GM18517 (cell line): ENCODE measurements around the gene CHRNB2.
A peak's percentile ranks its signal among the peaks of the same experiment; 100 is the strongest.

ENCODE experiments used
- ATAC-seq: cut with Tn5 transposase; IDR thresholded peaks from one replicate; pipeline ENCODE4 v1.9.1; 2021; ENCODE audit warnings: mild to moderate bottlenecking, moderate library complexity; ENCODE audit not compliant: unreplicated experiment

Gene CHRNB2

DNA sequence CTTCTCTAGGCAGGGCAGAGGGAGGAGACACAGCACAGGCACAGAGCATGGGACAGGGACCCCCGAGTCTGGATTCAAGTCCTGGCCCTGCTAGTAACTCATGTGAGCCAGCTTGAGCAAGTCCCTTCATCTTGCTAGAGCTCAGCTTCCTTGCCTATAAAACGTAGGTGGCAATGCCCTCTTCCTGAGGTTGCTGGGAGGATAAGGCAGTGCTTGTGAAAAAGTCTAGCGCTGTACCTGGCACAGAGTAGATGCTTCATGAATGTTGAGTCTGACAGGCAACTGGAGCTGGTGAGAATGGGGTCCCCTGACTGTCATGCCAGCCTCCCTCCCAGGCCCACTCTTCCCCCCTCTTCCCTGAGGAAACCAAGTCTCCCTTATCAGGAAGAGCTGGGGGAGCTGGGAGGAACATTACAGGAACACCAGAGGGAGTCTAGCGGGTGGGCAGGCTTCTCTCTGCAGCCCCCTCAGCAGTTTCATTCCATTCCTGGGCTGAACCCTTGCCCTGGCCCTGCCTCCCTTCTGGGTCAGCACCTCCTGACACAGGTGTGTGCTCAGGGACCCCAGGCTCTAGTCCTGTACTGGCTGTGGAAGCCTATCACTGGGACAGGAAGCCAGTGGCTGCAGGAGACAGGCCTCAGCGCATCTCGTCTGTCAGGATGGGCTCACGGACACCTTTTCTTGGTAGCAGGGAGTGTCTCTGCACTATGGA lies 9.9 kb downstream of the CHRNB2 start:
- no peak for ATAC-seq

DNA sequence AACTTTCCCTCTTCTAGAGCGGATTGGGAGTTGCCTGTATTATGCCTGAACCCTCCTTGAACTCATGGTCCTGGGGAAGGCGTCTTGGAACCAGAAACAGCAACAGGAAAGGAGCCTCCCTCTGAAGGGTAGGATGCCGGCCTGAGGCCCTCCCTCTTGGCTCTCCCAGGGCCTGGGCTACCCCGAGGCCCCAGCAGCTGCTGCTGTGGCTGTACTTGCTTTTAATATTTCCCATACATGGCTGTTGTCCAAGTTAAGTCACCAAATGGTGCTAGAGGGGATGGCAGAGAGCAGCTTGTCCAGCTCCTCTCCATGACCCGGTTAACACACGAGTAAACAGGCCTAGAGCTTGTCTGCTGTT lies 10.5 kb downstream of the CHRNB2 start:
- no peak for ATAC-seq

DNA sequence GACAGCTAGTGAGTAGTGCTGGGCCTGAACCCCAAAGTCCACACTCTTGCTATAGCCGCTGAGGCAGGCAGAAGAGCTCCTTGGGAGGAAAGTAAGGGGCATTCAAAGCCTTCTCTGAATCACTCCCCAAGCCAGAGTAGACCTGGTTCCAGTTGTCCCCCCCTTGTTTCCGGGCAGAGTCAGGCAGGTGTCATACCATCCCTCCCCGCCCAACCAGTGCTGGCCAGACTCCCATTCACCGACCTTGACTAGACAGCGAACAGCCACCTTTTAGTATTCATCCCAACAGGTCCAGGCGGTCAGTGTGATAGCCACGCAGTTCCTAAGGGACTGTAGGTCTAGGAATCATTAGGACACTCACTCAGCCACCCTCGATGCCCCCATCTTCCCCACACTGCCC lies 11.8 kb downstream of the CHRNB2 start:
- no peak for ATAC-seq

DNA sequence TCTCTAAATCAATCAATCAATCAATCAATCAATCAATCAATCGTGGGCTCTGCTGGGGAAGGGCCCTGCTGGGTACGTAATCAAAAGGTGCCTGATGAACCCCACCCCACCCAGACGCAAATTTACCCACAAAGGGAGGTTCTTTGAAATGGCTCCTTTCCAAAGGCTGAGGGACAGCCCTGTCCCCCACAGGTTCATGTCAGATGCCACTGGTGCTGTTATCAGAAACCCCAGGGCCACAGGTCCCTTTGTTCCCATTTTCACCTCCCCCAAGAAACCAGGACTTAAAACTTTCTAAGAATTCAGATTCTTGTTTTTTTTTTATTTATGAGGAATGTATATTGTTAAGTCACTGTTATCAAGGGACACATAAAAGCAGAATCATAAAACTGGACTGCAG lies 14.2 kb downstream of the CHRNB2 start:
- ATAC-seq = no peak

DNA sequence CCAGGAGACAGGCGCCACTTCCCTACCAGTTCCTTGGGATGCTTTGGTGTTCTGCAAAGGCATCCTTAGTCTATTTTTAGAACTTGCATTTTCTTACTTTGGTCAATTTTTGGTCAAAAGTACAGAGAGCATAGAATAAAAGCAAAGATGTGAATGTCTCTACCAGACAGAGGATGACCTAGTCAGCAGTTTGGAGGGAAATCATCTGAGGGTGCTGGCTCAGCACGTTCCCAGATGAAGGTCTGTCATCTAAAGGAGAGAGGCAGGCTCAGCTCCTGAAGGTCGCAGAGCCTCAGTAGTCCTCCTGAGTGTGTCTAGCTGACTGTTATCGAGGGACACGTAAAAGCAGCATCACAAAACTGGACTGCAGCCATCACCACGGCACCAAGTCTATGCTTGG lies 15.3 kb downstream of the CHRNB2 start:
- ATAC-seq = no peak

DNA sequence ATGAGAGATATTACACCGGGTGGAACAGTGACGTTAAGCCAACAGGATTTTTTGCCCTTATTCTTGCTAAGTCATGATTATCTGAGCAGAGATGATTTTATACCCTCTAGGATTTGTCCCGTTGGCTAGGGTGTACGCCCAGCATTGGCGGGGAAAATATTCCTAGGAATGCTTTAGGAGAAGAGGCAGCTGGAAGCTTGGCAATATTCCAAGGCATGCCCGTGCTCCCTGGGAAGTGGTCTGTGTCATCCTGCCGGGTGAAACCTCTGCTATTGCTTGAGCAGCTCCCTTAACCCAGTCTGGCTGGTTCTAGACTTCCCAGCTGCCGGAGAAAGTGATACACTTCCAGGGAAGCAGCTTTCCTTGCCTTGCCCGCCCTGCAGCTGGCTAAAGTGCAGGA lies 16.2 kb downstream of the CHRNB2 start:
- no peak for ATAC-seq

DNA sequence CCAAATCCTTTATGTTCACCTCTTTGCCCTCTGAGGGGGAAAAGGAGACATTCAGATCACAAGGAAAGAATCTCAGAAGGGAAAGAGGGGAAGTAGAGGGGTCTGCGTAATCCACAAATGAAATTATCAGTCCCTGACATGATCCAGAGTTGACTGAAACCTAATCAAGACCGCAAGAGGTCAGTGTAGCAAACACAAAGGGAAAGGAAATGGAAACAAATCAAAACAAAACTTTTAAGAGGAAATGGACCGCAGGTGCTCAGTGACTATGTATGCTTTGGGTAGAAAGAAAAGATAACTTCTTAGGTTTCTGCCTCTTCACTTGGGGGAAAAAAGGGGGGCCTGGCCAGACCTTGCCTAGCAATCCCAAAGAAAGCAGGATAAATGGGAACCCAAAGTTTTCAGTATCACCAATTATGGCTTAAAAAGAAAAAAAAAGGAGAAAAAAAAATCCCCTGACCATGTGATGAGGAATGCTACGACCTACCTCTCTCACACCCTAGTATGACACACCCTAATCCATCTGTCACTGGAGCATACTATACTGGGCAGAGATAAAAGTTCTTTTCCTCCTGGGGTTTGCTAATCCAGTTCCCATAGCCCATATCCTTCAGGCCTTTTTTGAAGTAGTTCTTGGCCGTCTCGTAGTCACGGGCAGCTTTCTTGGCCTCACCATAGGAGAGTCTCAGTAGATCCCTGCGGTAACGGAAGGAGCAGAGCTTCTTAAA lies 16.9 kb downstream of the CHRNB2 start:
- ATAC-seq = no peak

DNA sequence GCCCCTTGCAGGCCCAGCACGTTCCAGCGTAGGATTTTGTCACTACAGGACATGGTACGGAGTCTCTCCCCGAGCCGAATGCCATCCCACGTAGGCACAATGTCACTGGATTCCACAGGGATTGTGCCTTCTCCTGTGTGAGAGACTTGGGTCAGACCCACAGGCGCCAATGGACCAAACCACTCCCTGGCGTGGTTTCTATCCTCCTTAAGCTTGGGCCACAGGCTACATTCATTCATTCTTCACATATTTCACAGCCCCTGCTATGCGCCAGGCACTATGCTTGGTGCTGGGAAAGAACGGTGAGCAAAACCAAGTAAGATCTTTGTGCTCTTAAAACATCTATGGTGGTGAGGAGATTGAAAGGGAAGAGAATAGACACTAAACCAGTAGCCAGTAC lies 18.7 kb downstream of the CHRNB2 start:
- no peak for ATAC-seq

DNA sequence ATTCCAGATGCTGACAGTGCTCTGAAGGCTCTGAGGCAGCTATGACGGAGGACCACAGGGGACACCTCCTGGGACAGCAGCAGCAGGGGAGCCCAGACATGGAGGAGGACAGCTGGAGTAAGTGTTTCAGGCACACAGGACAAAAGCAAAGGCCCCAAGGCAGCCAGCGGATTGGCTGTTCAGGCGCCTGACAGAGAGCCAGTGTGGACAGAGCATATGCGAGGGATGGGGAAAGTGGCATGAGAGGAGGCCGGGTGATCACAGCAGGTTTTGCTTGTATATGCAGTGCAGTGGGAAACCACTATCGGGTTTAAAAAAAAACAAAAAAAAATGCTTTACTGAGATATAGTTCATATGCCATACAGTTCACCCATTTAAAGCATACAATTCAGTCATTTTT lies 19.1 kb downstream of the CHRNB2 start:
- no peak for ATAC-seq

DNA sequence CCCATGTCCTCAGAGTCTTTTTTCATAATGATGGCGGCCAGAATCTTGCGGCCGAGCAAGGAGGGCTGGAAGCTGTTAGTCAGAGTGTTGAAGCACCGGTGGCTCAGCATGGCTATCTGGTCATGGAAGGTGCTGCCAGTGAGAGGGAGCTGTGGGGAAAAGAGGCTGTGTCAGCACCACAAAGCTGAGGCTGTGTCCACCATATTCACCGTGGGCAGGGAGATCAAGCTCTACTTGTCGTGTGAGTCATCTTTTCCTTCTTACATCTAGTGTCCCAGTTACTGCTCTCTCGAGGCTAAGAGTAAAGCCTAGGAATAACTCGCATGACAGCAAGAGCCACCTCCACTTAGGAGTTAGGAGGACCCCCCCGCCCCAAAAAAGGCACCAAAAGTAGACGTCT lies 22.2 kb downstream of the CHRNB2 start:
- ATAC-seq = no peak

DNA sequence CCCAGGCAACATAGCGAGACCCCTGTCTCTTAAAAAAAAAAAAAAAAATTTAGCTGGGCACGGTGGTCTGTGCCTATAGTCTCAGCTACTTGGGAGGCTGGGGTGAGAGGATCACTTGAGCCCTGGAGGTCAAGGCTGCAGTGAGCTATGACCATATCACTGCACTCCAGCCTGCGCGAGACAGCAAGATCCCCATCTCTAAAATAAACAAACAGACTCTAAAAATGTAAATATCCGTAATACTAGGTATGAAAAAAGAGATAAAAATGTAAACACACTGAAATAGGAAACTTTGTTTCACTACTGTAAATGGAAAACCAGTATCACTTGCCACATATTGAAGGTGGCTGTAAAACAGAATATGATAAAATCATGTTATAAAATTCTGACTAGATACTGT lies 23.2 kb downstream of the CHRNB2 start:
- no peak for ATAC-seq

DNA sequence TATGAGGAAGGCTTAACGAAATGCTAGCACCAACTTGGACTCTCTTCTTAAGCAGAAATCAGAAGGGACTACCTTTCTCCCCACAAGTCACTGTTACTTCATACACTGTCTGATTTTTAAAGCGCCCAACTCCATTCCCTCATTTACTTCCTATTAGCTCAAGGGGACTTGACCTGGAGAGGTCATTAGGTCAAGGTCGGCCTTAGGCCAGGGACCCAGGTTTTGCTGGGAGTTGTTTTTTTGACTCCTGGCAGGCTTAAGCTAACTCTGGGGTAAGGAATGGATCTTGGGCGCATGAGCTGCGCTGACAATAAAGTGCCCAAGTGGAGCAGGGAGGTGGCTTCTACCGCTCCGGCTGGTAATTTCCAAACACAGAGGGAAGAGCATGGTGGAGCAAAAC lies 23.6 kb downstream of the CHRNB2 start:
- no peak for ATAC-seq

DNA sequence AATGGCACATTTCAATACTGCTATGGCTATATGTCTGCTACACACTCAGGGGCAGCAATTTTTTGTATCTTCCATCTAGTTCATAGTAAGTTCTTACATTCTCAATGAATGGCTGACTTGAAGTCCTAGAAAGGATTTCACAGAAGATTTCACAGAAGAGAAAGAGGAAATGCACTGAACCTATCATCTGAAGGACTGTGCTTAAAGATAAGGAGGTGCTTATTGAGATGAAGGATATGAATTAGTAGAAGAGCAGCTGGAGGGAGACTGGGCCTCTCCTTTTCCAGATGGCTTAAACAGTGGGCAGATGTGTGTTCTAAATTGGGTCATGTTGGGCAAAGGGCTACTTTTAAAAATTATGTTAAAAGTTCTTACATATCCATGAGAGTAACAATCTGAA lies 25.8 kb downstream of the CHRNB2 start:
- ATAC-seq = no peak

DNA sequence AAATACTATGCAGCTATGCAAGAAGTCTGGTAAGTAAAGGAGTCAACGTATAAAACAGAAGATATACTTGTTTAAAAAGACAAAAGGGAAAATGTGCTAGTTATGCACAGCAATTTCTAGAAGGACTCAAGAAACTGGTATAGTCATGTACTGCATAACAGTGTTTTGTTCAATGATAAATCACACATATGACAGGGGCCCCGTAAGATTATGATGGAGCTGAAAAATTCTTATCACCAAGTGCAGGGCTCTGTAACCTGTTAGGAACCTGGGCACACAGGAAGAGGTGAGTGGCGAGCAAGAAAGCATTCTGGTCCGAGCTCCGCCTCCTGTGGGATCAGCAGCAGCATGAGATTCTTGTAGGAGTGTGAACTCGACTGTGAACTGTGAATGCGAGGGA lies 27.2 kb downstream of the CHRNB2 start:
- ATAC-seq = no peak

DNA sequence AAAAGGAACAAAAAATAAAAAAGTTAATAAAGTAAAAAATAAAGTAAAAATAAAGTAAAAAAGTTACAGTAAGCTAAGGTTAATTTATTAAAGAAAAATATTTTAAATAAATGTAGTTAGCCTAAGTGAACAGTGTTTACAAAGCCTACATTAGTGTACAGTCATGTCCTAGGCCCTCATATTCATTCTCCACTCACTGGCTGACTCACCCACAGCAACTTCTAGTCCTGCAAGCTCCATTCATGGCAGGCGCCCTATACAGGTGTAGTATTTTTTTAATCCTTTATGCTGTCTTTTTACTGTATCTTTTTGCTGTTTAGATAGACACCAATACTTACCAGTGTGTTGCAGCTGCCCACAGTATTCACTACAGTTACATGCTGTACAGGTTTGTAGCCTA lies 28.0 kb downstream of the CHRNB2 start:
- no peak for ATAC-seq

DNA sequence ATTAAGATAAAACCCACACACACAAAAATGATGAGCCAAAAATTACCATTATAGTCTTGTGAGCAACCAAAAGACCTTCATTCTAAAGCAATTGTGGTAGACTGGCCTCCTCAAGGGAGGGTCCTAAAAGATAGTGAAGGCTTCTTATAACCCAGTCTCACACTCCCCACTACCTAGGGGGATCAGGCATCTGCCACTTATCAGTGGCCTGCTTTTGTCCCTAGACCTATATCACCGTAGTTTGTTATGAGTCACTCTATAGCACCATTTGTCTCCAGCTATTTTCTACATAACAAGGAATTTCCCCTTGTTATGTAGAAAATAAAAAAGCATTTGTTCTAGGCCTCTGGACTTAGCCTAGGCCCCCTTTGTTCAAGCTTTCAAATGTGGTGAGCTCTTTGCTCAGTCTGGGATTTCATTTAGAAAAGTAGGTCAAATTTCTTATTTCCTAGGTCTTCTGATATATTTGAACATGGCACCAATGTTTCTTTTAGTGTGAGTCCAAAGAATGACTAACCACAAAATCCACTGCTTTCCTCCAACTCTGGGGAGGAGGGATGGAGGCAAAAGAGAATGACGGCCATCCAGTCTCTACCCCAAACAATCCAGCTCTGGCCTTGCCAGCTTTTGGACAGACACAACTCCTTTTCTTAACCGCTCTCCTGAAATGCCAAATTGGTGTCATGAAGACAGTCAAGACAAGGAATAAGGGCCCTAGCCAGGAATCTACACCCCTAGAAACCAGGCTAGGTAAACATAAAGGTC lies 31.5 kb downstream of the CHRNB2 start:
- no peak for ATAC-seq

DNA sequence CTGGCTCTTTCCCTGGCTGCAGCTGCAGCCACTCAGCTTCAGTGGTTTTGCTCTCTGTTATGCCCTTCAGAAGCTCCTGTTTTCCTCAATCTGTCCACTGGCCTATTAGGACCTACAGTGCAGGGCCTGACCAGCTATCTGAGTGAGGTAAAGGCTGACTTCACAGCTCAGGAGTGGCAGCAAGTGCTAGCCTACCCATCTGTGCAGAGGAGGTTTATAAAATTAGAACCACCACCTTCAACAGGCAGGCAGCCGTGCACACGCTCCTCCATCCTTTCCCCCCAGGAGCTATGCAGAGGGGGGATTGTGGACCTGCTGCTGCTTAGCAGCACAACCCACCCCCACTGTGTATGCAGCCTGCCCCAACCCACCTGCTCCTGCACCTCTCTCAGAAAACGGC lies 32.1 kb downstream of the CHRNB2 start:
- ATAC-seq = no peak

DNA sequence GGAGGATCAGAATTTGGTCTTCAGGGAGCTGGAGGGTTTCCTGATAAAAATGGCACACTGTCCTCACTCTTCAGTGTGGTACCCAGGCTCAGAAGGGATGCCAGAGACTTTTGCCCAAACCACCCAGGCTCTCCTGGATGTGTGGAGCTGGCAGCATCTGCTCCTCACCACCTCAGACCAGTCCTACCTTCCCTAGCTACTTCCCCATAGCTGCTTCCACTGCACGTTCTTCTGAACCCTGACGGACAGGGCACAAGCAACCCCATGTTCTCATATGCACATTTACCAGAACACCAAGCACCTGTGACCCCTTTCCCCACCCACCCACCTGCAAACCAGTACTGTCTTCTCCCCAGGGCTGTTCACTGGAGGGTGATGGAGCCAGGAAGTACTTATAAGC lies 35.7 kb downstream of the CHRNB2 start:
- ATAC-seq = no peak

DNA sequence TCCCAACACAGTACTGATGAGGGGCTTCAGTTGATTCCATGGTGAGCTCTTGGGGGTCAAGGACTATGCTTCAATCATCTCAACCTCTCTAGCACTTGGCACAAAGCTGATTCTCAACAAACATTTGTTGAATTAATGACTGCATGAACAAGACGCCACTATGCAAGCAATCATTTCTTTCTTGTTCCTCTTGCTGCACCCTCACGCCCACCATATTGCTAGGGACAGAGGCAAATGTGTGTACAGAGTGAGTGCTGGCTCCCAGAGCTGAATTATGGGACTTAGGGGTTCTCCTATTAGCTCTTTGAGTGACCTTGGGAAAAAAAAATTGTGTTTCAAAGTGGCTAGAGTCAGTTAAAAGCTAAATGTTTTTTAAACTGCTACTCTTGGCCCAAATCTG lies 38.0 kb downstream of the CHRNB2 start:
- no peak for ATAC-seq

DNA sequence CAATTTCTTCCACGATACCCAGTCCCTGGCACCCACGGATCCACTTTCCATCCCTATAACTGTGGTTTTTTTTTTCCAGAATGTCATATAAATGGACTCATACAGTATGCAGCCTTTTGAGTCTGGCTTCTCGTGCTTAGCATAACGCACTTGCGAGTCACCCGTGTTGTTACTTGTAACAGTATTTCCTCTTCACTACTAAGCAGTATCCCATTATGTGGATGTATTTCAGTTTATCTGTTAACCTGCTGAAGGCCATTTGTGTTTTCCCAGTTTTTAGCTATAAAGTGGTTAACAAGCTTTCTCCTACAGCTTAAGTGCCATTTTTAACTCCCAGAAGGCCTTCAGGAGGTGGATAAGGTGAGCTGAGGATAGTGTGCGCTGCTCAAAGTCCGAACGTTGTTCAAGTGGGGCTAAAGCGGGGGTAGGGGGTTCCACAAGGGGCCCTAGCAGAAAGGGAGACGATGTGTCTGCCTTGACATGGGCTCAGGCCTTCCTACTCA lies 39.6 kb downstream of the CHRNB2 start:
- no peak for ATAC-seq

DNA sequence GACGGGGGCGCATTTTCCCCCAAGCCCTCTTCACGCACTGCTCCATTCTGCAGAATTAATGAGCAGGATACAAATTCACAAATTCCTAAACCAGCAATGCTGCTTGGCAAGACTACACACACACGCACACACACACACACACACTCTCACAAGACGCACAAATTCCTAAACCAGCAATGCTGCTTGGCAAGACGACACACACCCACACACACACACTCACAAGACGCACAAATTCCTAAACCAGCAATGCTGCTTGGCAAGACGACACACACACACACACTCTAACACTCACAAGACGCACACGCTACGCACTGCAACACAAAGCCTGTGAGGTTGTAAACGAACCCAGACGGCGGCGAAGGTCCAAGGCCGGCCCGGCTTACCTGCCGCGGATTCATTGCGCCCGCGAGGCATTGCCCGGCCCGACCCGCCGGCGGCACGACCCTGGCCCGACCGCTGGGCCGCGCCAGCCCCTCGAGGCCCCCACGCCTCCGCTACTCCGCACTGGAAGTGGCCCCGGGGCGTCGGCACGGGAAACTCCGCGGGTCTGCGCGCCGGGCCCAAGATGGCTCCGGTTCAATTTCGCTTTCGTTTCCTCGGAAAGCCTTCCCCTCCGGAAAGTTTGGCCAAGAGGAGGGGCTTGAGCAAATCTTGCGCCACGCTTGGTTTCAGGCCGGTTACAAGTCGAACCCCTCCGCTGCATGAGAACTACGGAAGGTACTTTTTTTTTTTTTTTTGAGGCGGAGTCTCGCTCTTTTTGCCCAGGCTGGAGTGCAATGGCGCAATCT lies 40.2 kb downstream of the CHRNB2 start, which contains the start of gene ADAR:
TSS of gene ADAR (minus strand) at position 578 of the 788 bp plus-strand sequence. CDS start at position 398, 180 bp downstream.
- peak; percentile 71 for ATAC-seq
